T-helper 2 cell treated with Interferon-gamma antibody and Interleukin-4, amounts not matched to agents 5 μg/mL and 100 μg/mL, for 36 hours (primary cell): Measurements from ENCODE around the gene STK38.
"Not testable (repeated sequence)": the region's sequence is repeated elsewhere in the genome, so short reads cannot be mapped to it uniquely, and the experiment has no call there.

Experiments used
- DNase-seq: peaks from one replicate; pipeline ENCODE4 v3.0.0; 2021; ENCODE audit warnings: low spot score
- H3K27ac Mint-ChIP-seq: one replicate; pipeline ENCODE4 v1.8.0; 2021; ENCODE audit warnings: mild to moderate bottlenecking, mixed read lengths
- H3K27me3 Mint-ChIP-seq: one replicate; pipeline ENCODE4 v1.8.0; 2021; ENCODE audit warnings: low read depth, mixed read lengths
- H3K36me3 Mint-ChIP-seq: one replicate; pipeline ENCODE4 v1.8.0; 2021; ENCODE audit warnings: low read depth, mixed read lengths
- H3K4me1 Mint-ChIP-seq: one replicate; pipeline ENCODE4 v1.8.0; 2021; ENCODE audit warnings: low read depth, mixed read lengths
- H3K4me3 Mint-ChIP-seq: one replicate; pipeline ENCODE4 v1.8.0; 2022; ENCODE audit warnings: mild to moderate bottlenecking, moderate library complexity, mixed read lengths
- H3K9me3 Mint-ChIP-seq: one replicate; pipeline ENCODE4 v1.8.0; 2021; ENCODE audit warnings: mixed read lengths

The STK38 gene

GRCh38 chr6:36501686-36502085 lies 45.6 kb downstream of the STK38 start:
- H3K27ac Mint-ChIP-seq, result no peak overlapping the region
- H3K9me3 Mint-ChIP-seq, result no peaks in the 10 kb centered on the region
- no peak overlapping the region for H3K4me3 Mint-ChIP-seq
- H3K36me3 Mint-ChIP-seq, result peaks cover 52% of the 10 kb centered on the region
- H3K27me3 Mint-ChIP-seq, result no peaks in the 10 kb centered on the region
- DNase-seq, result no peak
- peaks cover 6% of the 10 kb centered on the region for H3K4me1 Mint-ChIP-seq

GRCh38 chr6:36499918-36500317 lies 47.4 kb downstream of the STK38 start:
- Mint-ChIP-seq H3K27ac (no peak overlapping the region), H3K4me3 (no peak overlapping the region), H3K27me3 (no peaks in the 10 kb centered on the region), H3K36me3 (peaks cover 51% of the 10 kb centered on the region), H3K9me3 (no peaks in the 10 kb centered on the region), H3K4me1 (peaks cover 1% of the 10 kb centered on the region)
- no peak for DNase-seq

GRCh38 chr6:36495086-36495485 lies 52.2 kb downstream of the STK38 start:
- peaks cover 11% of the 10 kb centered on the region for H3K4me1 Mint-ChIP-seq
- no peak for DNase-seq
- H3K27ac Mint-ChIP-seq, result no peak overlapping the region
- peaks cover 62% of the 10 kb centered on the region for H3K36me3 Mint-ChIP-seq
- H3K9me3 Mint-ChIP-seq, result no peaks in the 10 kb centered on the region
- no peaks in the 10 kb centered on the region for H3K27me3 Mint-ChIP-seq
- no peak overlapping the region for H3K4me3 Mint-ChIP-seq

- Mint-ChIP-seq H3K4me1 (peaks cover 9% of the 10 kb centered on the region), H3K27ac (peak overlapping the region; percentile 52), H3K9me3 (no peaks in the 10 kb centered on the region), H3K27me3 (no peaks in the 10 kb centered on the region), H3K36me3 (peaks cover 67% of the 10 kb centered on the region), H3K4me3 (no peak overlapping the region)
- DNase-seq, result no peak
Observed at GRCh38 chr6:36493859-36494258, 53.4 kb downstream of the STK38 start.

- DNase-seq, result no peak
- Mint-ChIP-seq H3K36me3 (peaks cover 72% of the 10 kb centered on the region), H3K9me3 (no peaks in the 10 kb centered on the region), H3K27me3 (no peaks in the 10 kb centered on the region), H3K4me3 (no peak overlapping the region), H3K4me1 (peaks cover 9% of the 10 kb centered on the region), H3K27ac (peak overlapping the region; percentile 11)
Observed at GRCh38 chr6:36493319-36493718, 54.0 kb downstream of the STK38 start.

GRCh38 chr6:36492621-36493020 lies 54.7 kb downstream of the STK38 start:
- Mint-ChIP-seq H3K4me3 (no peak overlapping the region), H3K27me3 (no peaks in the 10 kb centered on the region), H3K4me1 (peaks cover 9% of the 10 kb centered on the region), H3K36me3 (peaks cover 74% of the 10 kb centered on the region), H3K9me3 (no peaks in the 10 kb centered on the region), H3K27ac (no peak overlapping the region)
- DNase-seq, result no peak

- no peak overlapping the region for H3K4me3 Mint-ChIP-seq
- no peaks in the 10 kb centered on the region for H3K27me3 Mint-ChIP-seq
- H3K36me3 Mint-ChIP-seq, result peaks cover 74% of the 10 kb centered on the region
Observed at GRCh38 chr6:36492092-36492491, 55.2 kb downstream of the STK38 start.

GRCh38 chr6:36491378-36491965 lies 55.8 kb downstream of the STK38 start:
- Mint-ChIP-seq H3K4me1 (peaks cover 9% of the 10 kb centered on the region), H3K36me3 (peaks cover 74% of the 10 kb centered on the region), H3K27me3 (no peaks in the 10 kb centered on the region), H3K27ac (peak overlapping the region; percentile 41), H3K9me3 (no peaks in the 10 kb centered on the region), H3K4me3 (no peak overlapping the region)
- DNase-seq, result no peak

More at GRCh38 chr6:36492092-36492491, 55.2 kb downstream of the STK38 start:
- DNase-seq, result no peak
- no peaks in the 10 kb centered on the region for H3K9me3 Mint-ChIP-seq
- peaks cover 9% of the 10 kb centered on the region for H3K4me1 Mint-ChIP-seq
- H3K27ac Mint-ChIP-seq, result peak overlapping the region; percentile 41

GRCh38 chr6:36489426-36489825 lies 57.9 kb downstream of the STK38 start:
- no peaks in the 10 kb centered on the region for H3K9me3 Mint-ChIP-seq
- DNase-seq, result no peak
- H3K27ac Mint-ChIP-seq, result no peak overlapping the region
- H3K4me3 Mint-ChIP-seq, result no peak overlapping the region
- peaks cover 73% of the 10 kb centered on the region for H3K36me3 Mint-ChIP-seq
- H3K4me1 Mint-ChIP-seq, result peaks cover 8% of the 10 kb centered on the region
- no peaks in the 10 kb centered on the region for H3K27me3 Mint-ChIP-seq

- Mint-ChIP-seq H3K27ac (no peak overlapping the region), H3K4me3 (no peak overlapping the region), H3K4me1 (peaks cover under 1% of the 10 kb centered on the region), H3K36me3 (peaks cover 70% of the 10 kb centered on the region), H3K9me3 (no peaks in the 10 kb centered on the region), H3K27me3 (no peaks in the 10 kb centered on the region)
- DNase-seq, result no peak
Observed at GRCh38 chr6:36488221-36488620, 59.1 kb downstream of the STK38 start.

GRCh38 chr6:36487698-36488097 lies 59.6 kb downstream of the STK38 start:
- H3K27me3 Mint-ChIP-seq, result no peaks in the 10 kb centered on the region

GRCh38 chr6:36484736-36485135 lies 62.5 kb downstream of the STK38 start:
- Mint-ChIP-seq H3K4me1 (no peaks in the 10 kb centered on the region), H3K4me3 (no peak overlapping the region), H3K27ac (no peak overlapping the region), H3K36me3 (peaks cover 71% of the 10 kb centered on the region), H3K9me3 (no peaks in the 10 kb centered on the region), H3K27me3 (no peaks in the 10 kb centered on the region)
- no peak for DNase-seq

More at GRCh38 chr6:36487698-36488097, 59.6 kb downstream of the STK38 start:
- no peaks in the 10 kb centered on the region for H3K4me1 Mint-ChIP-seq
- H3K27ac Mint-ChIP-seq, result no peak overlapping the region
- H3K36me3 Mint-ChIP-seq, result peaks cover 68% of the 10 kb centered on the region
- H3K4me3 Mint-ChIP-seq, result no peak overlapping the region
- no peak for DNase-seq
- H3K9me3 Mint-ChIP-seq, result no peaks in the 10 kb centered on the region

- not testable (repeated sequence) for H3K27ac Mint-ChIP-seq, H3K4me1 Mint-ChIP-seq, DNase-seq, H3K27me3 Mint-ChIP-seq, H3K4me3 Mint-ChIP-seq, H3K9me3 Mint-ChIP-seq
- H3K36me3 Mint-ChIP-seq, result peaks cover 65% of the 10 kb centered on the region
Observed at GRCh38 chr6:36483326-36483725, 64.0 kb downstream of the STK38 start.

GRCh38 chr6:36479256-36479655 lies 68.0 kb downstream of the STK38 start:
- Mint-ChIP-seq H3K4me3 (no peak overlapping the region), H3K36me3 (peaks cover 46% of the 10 kb centered on the region), H3K27ac (no peak overlapping the region), H3K27me3 (no peaks in the 10 kb centered on the region), H3K9me3 (no peaks in the 10 kb centered on the region), H3K4me1 (peaks cover 5% of the 10 kb centered on the region)
- DNase-seq, result no peak

GRCh38 chr6:36478051-36478526 lies 69.2 kb downstream of the STK38 start:
- H3K4me1 Mint-ChIP-seq, result peaks cover 5% of the 10 kb centered on the region
- H3K27ac Mint-ChIP-seq, result no peak overlapping the region
- H3K4me3 Mint-ChIP-seq, result no peak overlapping the region
- DNase-seq, result no peak
- H3K9me3 Mint-ChIP-seq, result no peaks in the 10 kb centered on the region
- H3K27me3 Mint-ChIP-seq, result no peaks in the 10 kb centered on the region
- H3K36me3 Mint-ChIP-seq, result peaks cover 43% of the 10 kb centered on the region
